ENCODE results near the gene PEX5L.

The PEX5L gene

GRCh38 chr3:179970746-179971145, 66.0 kb downstream of the PEX5L start:
- Histone ChIP-seq H3K27me3 (ENCODE audit: control insufficient read depth in 1 of 2, insufficient read depth in 2 of 2, low read length in 2 of 2) (no peaks in the 10 kb centered on the region), H3K9ac (ENCODE audit: low read length) (no peak overlapping the region), H3K27ac (ENCODE audit: low read depth, low read length) (no peak overlapping the region), H3K4me1 (ENCODE audit: insufficient read depth, low read length) (no peaks in the 10 kb centered on the region), H3K9me3 (ENCODE audit: low read length) (no peaks in the 10 kb centered on the region), H3K4me3 (ENCODE audit: low read depth in 1 of 2, low read length in 2 of 2) (no peak overlapping the region), H3K36me3 (ENCODE audit: insufficient read depth, low read length) (no peaks in the 10 kb centered on the region)

GRCh38 chr3:179969525-179969924, 67.2 kb downstream of the PEX5L start:
- Histone ChIP-seq H3K36me3 (ENCODE audit: insufficient read depth, low read length) (no peaks in the 10 kb centered on the region), H3K4me1 (ENCODE audit: insufficient read depth, low read length) (no peaks in the 10 kb centered on the region), H3K27ac (ENCODE audit: low read depth, low read length) (no peak overlapping the region), H3K4me3 (ENCODE audit: low read depth in 1 of 2, low read length in 2 of 2) (no peak overlapping the region), H3K27me3 (ENCODE audit: control insufficient read depth in 1 of 2, insufficient read depth in 2 of 2, low read length in 2 of 2) (no peaks in the 10 kb centered on the region), H3K9me3 (ENCODE audit: low read length) (no peaks in the 10 kb centered on the region), H3K9ac (ENCODE audit: low read length) (no peak overlapping the region)

- Histone ChIP-seq H3K27ac (ENCODE audit: low read depth, low read length) (no peak overlapping the region), H3K4me1 (ENCODE audit: insufficient read depth, low read length) (no peaks in the 10 kb centered on the region), H3K36me3 (ENCODE audit: insufficient read depth, low read length) (no peaks in the 10 kb centered on the region), H3K27me3 (ENCODE audit: control insufficient read depth in 1 of 2, insufficient read depth in 2 of 2, low read length in 2 of 2) (no peaks in the 10 kb centered on the region), H3K9me3 (ENCODE audit: low read length) (no peaks in the 10 kb centered on the region), H3K9ac (ENCODE audit: low read length) (no peak overlapping the region), H3K4me3 (ENCODE audit: low read depth in 1 of 2, low read length in 2 of 2) (no peak overlapping the region)
Observed at GRCh38 chr3:179967622-179968021, 69.1 kb downstream of the PEX5L start.

- no peak overlapping the region for H3K9ac ChIP-seq (ENCODE audit: low read length)
- H3K4me3 ChIP-seq (ENCODE audit: low read depth in 1 of 2, low read length in 2 of 2) = no peak overlapping the region
- no peaks in the 10 kb centered on the region for H3K9me3 ChIP-seq (ENCODE audit: low read length)
- H3K27ac ChIP-seq (ENCODE audit: low read depth, low read length) = no peak overlapping the region
- no peaks in the 10 kb centered on the region for H3K4me1 ChIP-seq (ENCODE audit: insufficient read depth, low read length)
- H3K36me3 ChIP-seq (ENCODE audit: insufficient read depth, low read length) = no peaks in the 10 kb centered on the region
- no peaks in the 10 kb centered on the region for H3K27me3 ChIP-seq (ENCODE audit: control insufficient read depth in 1 of 2, insufficient read depth in 2 of 2, low read length in 2 of 2)
Observed at GRCh38 chr3:179964890-179965289, 71.8 kb downstream of the PEX5L start.

GRCh38 chr3:179962629-179963387, 73.9 kb downstream of the PEX5L start:
- Histone ChIP-seq H3K9ac (ENCODE audit: low read length) (no peak overlapping the region), H3K27me3 (ENCODE audit: control insufficient read depth in 1 of 2, insufficient read depth in 2 of 2, low read length in 2 of 2) (no peaks in the 10 kb centered on the region), H3K9me3 (ENCODE audit: low read length) (no peaks in the 10 kb centered on the region), H3K4me3 (ENCODE audit: low read depth in 1 of 2, low read length in 2 of 2) (no peak overlapping the region), H3K27ac (ENCODE audit: low read depth, low read length) (no peak overlapping the region), H3K36me3 (ENCODE audit: insufficient read depth, low read length) (no peaks in the 10 kb centered on the region), H3K4me1 (ENCODE audit: insufficient read depth, low read length) (no peaks in the 10 kb centered on the region)

- H3K4me1 ChIP-seq (ENCODE audit: insufficient read depth, low read length) = no peaks in the 10 kb centered on the region
- H3K9me3 ChIP-seq (ENCODE audit: low read length) = no peaks in the 10 kb centered on the region
- H3K4me3 ChIP-seq (ENCODE audit: low read depth in 1 of 2, low read length in 2 of 2) = no peak overlapping the region
- H3K27me3 ChIP-seq (ENCODE audit: control insufficient read depth in 1 of 2, insufficient read depth in 2 of 2, low read length in 2 of 2) = no peaks in the 10 kb centered on the region
- no peaks in the 10 kb centered on the region for H3K36me3 ChIP-seq (ENCODE audit: insufficient read depth, low read length)
- no peak overlapping the region for H3K27ac ChIP-seq (ENCODE audit: low read depth, low read length)
- H3K9ac ChIP-seq (ENCODE audit: low read length) = no peak overlapping the region
Observed at GRCh38 chr3:179961703-179962078, 75.0 kb downstream of the PEX5L start.

GRCh38 chr3:179961071-179961702, 75.5 kb downstream of the PEX5L start:
- Histone ChIP-seq H3K4me3 (ENCODE audit: low read depth in 1 of 2, low read length in 2 of 2) (no peak overlapping the region), H3K36me3 (ENCODE audit: insufficient read depth, low read length) (no peaks in the 10 kb centered on the region), H3K4me1 (ENCODE audit: insufficient read depth, low read length) (no peaks in the 10 kb centered on the region), H3K27me3 (ENCODE audit: control insufficient read depth in 1 of 2, insufficient read depth in 2 of 2, low read length in 2 of 2) (no peaks in the 10 kb centered on the region), H3K9me3 (ENCODE audit: low read length) (no peaks in the 10 kb centered on the region), H3K27ac (ENCODE audit: low read depth, low read length) (no peak overlapping the region), H3K9ac (ENCODE audit: low read length) (no peak overlapping the region)

- H3K4me3 ChIP-seq (ENCODE audit: low read depth in 1 of 2, low read length in 2 of 2) = no peak overlapping the region
- H3K4me1 ChIP-seq (ENCODE audit: insufficient read depth, low read length) = no peaks in the 10 kb centered on the region
- H3K36me3 ChIP-seq (ENCODE audit: insufficient read depth, low read length) = no peaks in the 10 kb centered on the region
- H3K27ac ChIP-seq (ENCODE audit: low read depth, low read length) = no peak overlapping the region
- no peaks in the 10 kb centered on the region for H3K9me3 ChIP-seq (ENCODE audit: low read length)
- no peaks in the 10 kb centered on the region for H3K27me3 ChIP-seq (ENCODE audit: control insufficient read depth in 1 of 2, insufficient read depth in 2 of 2, low read length in 2 of 2)
- no peak overlapping the region for H3K9ac ChIP-seq (ENCODE audit: low read length)
Observed at GRCh38 chr3:179958759-179959158, 78.0 kb downstream of the PEX5L start.

- H3K9ac ChIP-seq (ENCODE audit: low read length) = no peak overlapping the region
- H3K36me3 ChIP-seq (ENCODE audit: insufficient read depth, low read length) = no peaks in the 10 kb centered on the region
- H3K27ac ChIP-seq (ENCODE audit: low read depth, low read length) = no peak overlapping the region
- H3K27me3 ChIP-seq (ENCODE audit: control insufficient read depth in 1 of 2, insufficient read depth in 2 of 2, low read length in 2 of 2) = no peaks in the 10 kb centered on the region
- H3K4me1 ChIP-seq (ENCODE audit: insufficient read depth, low read length) = no peaks in the 10 kb centered on the region
- H3K9me3 ChIP-seq (ENCODE audit: low read length) = no peaks in the 10 kb centered on the region
- no peak overlapping the region for H3K4me3 ChIP-seq (ENCODE audit: low read depth in 1 of 2, low read length in 2 of 2)
Observed at GRCh38 chr3:179958143-179958542, 78.6 kb downstream of the PEX5L start.

GRCh38 chr3:179957264-179957845, 79.4 kb downstream of the PEX5L start:
- Histone ChIP-seq H3K9me3 (ENCODE audit: low read length) (no peaks in the 10 kb centered on the region), H3K36me3 (ENCODE audit: insufficient read depth, low read length) (no peaks in the 10 kb centered on the region), H3K9ac (ENCODE audit: low read length) (no peak overlapping the region), H3K27me3 (ENCODE audit: control insufficient read depth in 1 of 2, insufficient read depth in 2 of 2, low read length in 2 of 2) (no peaks in the 10 kb centered on the region), H3K4me3 (ENCODE audit: low read depth in 1 of 2, low read length in 2 of 2) (no peak overlapping the region), H3K4me1 (ENCODE audit: insufficient read depth, low read length) (no peaks in the 10 kb centered on the region), H3K27ac (ENCODE audit: low read depth, low read length) (no peak overlapping the region)

GRCh38 chr3:179956416-179956830, 80.3 kb downstream of the PEX5L start:
- no peak overlapping the region for H3K9ac ChIP-seq (ENCODE audit: low read length)
- no peaks in the 10 kb centered on the region for H3K36me3 ChIP-seq (ENCODE audit: insufficient read depth, low read length)
- no peaks in the 10 kb centered on the region for H3K4me1 ChIP-seq (ENCODE audit: insufficient read depth, low read length)
- no peaks in the 10 kb centered on the region for H3K27me3 ChIP-seq (ENCODE audit: control insufficient read depth in 1 of 2, insufficient read depth in 2 of 2, low read length in 2 of 2)
- H3K9me3 ChIP-seq (ENCODE audit: low read length) = no peaks in the 10 kb centered on the region
- no peak overlapping the region for H3K27ac ChIP-seq (ENCODE audit: low read depth, low read length)
- no peak overlapping the region for H3K4me3 ChIP-seq (ENCODE audit: low read depth in 1 of 2, low read length in 2 of 2)
